22Rv1 (cell line): Measurements from ENCODE around the gene ZBTB20.

Experiments used
- H3K27ac ChIP-seq: fragments of 450-650 bp; 2 replicates; pipeline ENCODE4 v1.5.1; 2017
- CTCF ChIP-seq: fragments of 450-650 bp; IDR thresholded peaks from 2 replicates; pipeline ENCODE4 v1.5.1; 2017; ENCODE audit warnings: mild to moderate bottlenecking
- ZFX ChIP-seq: fragments of 450-650 bp; IDR thresholded peaks from 2 replicates; pipeline ENCODE4 v1.6.1; 2017; ENCODE audit warnings: antibody characterized with exemption, borderline replicate concordance

ZBTB20 gene

GRCh38 chr3:115038817-115039216 lies 108.3 kb downstream of the ZBTB20 start:
- H3K27ac ChIP-seq = no peak overlapping the region
- TF ChIP-seq CTCF (no peak), ZFX (no peak)

GRCh38 chr3:115022835-115023398 lies 124.2 kb downstream of the ZBTB20 start:
- TF ChIP-seq CTCF = no peak
- TF ChIP-seq ZFX = no peak
- no peak overlapping the region for H3K27ac ChIP-seq

GRCh38 chr3:115022199-115022598 lies 124.9 kb downstream of the ZBTB20 start:
- TF ChIP-seq ZFX = no peak
- TF ChIP-seq CTCF = no peak
- no peak overlapping the region for H3K27ac ChIP-seq

- no peak for TF ChIP-seq ZFX
- no peak for TF ChIP-seq CTCF
- H3K27ac ChIP-seq = no peak overlapping the region
Observed at GRCh38 chr3:115021061-115021460, 126.0 kb downstream of the ZBTB20 start.

- no peak for TF ChIP-seq CTCF
- no peak for TF ChIP-seq ZFX
Observed at GRCh38 chr3:115019900-115020299, 127.2 kb downstream of the ZBTB20 start.

GRCh38 chr3:115018694-115019093 lies 128.4 kb downstream of the ZBTB20 start:
- no peak overlapping the region for H3K27ac ChIP-seq
- TF ChIP-seq CTCF (no peak), ZFX (no peak)

More at GRCh38 chr3:115019900-115020299, 127.2 kb downstream of the ZBTB20 start:
- H3K27ac ChIP-seq = no peak overlapping the region

GRCh38 chr3:115007966-115008365 lies 139.1 kb downstream of the ZBTB20 start:
- TF ChIP-seq CTCF = no peak
- no peak for TF ChIP-seq ZFX

More at GRCh38 chr3:115007966-115008365, 139.1 kb downstream of the ZBTB20 start:
- no peak overlapping the region for H3K27ac ChIP-seq
